Panc1 (cell line): ENCODE results near the gene FERMT3. TPM values are rescaled to one million over a fixed set of nuclear protein-coding genes. Genes with fewer than 3 reads are reported as not detected.
A peak's percentile ranks its signal among the peaks of the same experiment; 100 is the strongest.

Experiments used
- ATAC-seq: fragments of 200-7000 bp; cut with Tn5 transposase; 2 replicates; pipeline ENCODE4 v1.9.1; 2020; ENCODE audit warnings: mild to moderate bottlenecking, moderate library complexity
- BruUV-seq: library from RNA; stranded (reverse); fragments of 400-500 nt; replicated peaks from 2 replicates; lab custom pipeline; 2021; lab: Mats Ljungman, UMichigan
- CTCF ChIA-PET: fragments of 300-600 bp; sonication (Branson Sonifier 250); formaldehyde crosslinking; loops from one replicate; lab custom pipeline; 2022; ENCODE audit warnings: antibody characterized with exemption; lab: Charles Lee
- POLR2A ChIA-PET: fragments of 300-600 bp; sonication (Branson Sonifier 250); formaldehyde crosslinking; loops from one replicate; lab custom pipeline; 2022; ENCODE audit warnings: antibody characterized with exemption; lab: Charles Lee
- DNase-seq: peaks from one replicate; pipeline ENCODE4 v3.0.0-alpha.2; 2010; ENCODE audit warnings: low read depth, low spot score
- H3K27ac ChIP-seq: 2 replicates; pipeline ENCODE4 v1.5.1; 2011; ENCODE audit warnings: mild to moderate bottlenecking, low read length, inconsistent platforms
- H3K27me3 ChIP-seq: fragments of 200-500 bp; sonication (Bioruptor generic); 2 replicates; pipeline ENCODE4 v1.6.0; 2014; ENCODE audit warnings: low read length, inconsistent platforms; ENCODE audit not compliant: control insufficient read depth, insufficient read depth
- H3K36me3 ChIP-seq: fragments of 200-500 bp; sonication (Bioruptor generic); 2 replicates; pipeline ENCODE4 v1.5.1; 2014; ENCODE audit warnings: inconsistent platforms, mild to moderate bottlenecking, low read length, moderate library complexity; ENCODE audit not compliant: control insufficient read depth, insufficient read depth
- H3K4me1 ChIP-seq: 2 replicates; pipeline ENCODE4 v1.5.1; 2011; ENCODE audit warnings: inconsistent platforms, mild to moderate bottlenecking, low read length, moderate library complexity; ENCODE audit not compliant: control insufficient read depth, insufficient read depth
- H3K4me3 ChIP-seq, 2 experiments: 2 replicates each; pipeline ENCODE4 v1.5.1; 2011 to 2012; ENCODE audit warnings: low read depth in 2 of 2, low read length in 2 of 2, mild to moderate bottlenecking in 2 of 2, inconsistent platforms in 1 of 2, moderate library complexity in 1 of 2
- H3K9me3 ChIP-seq: fragments of 200-500 bp; sonication (Bioruptor generic); 2 replicates; pipeline ENCODE4 v1.5.1; 2014; ENCODE audit warnings: low read depth, mild to moderate bottlenecking, inconsistent platforms, low read length, moderate library complexity; ENCODE audit not compliant: control insufficient read depth, insufficient read depth
- POLR2AphosphoS5 ChIP-seq: IDR thresholded peaks from 2 replicates; pipeline ENCODE4 v1.6.1; 2012; ENCODE audit warnings: mild to moderate bottlenecking, low read depth, low read length, moderate library complexity
- SIN3A ChIP-seq: IDR thresholded peaks from 2 replicates; pipeline ENCODE4 v1.6.1; 2012; ENCODE audit warnings: low read depth, mild to moderate bottlenecking, low read length, moderate library complexity, borderline replicate concordance; ENCODE audit not compliant: insufficient read depth
- TCF7L2 ChIP-seq: IDR thresholded peaks from 2 replicates; pipeline ENCODE4 v1.6.1; 2011; ENCODE audit warnings: mild to moderate bottlenecking, low read depth, low read length, inconsistent platforms
- in situ Hi-C: cut with HindIII; loops from 2 replicates; pipeline ENCODE4 v1.10.0; 2016; ENCODE audit warnings: low sequenced_read_pairs, low pct_unique_long_range_greater_than_20kb
- intact Hi-C: fragments of 100-400 bp; cut with micrococcal nuclease; formaldehyde crosslinking; loops from one replicate; pipeline ENCODE4 v1.10.0; 2022; ENCODE audit not compliant: unreplicated experiment
- total RNA-seq: library from RNA; stranded (reverse); gene quantifications from one replicate; pipeline ENCODE4 v1.2.1, GENCODE V29; 2021; ENCODE audit not compliant: unreplicated experiment
- TF ChIP-seq, protein P1 (sequence below), 2 experiments: IDR thresholded peaks; 2 replicates each; pipeline ENCODE4 v1.6.1; 2011 to 2012; ENCODE audit warnings: low read depth in 2 of 2, control low read depth in 1 of 2, low read length in 1 of 2, mild to moderate bottlenecking in 1 of 2, moderate library complexity in 1 of 2; ENCODE audit not compliant: insufficient read depth in 1 of 2
- TF ChIP-seq, protein P2 (sequence below): fragments of 450-650 bp; IDR thresholded peaks from 2 replicates; pipeline ENCODE4 v1.5.1; 2017; ENCODE audit warnings: mild to moderate bottlenecking

FERMT3 gene
- total RNA-seq, 1 experiment from 2014 or later = 2.9 TPM

DNA sequence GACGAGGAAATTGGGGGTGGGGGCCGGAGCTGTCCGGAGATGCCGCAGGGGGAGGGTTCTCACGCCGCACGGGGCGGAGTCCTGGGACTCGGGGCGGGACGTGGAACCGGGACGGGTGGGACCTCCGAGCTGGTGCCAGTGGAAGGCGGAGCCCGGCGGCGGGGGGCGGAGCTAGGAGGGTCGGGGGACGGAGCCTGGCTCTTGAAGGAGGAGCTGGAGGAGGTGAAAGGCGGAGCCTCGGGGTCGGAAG lies 34.6 kb downstream of the FERMT3 start:
- Histone ChIP-seq H3K36me3 (peaks cover 3% of the 10 kb centered on the region; the same call in 1 of the 2 replicates), H3K4me1 (peaks cover 30% of the 10 kb centered on the region), H3K4me3 (peak overlapping the region; percentile 53 to 59), H3K27ac (peak overlapping the region; percentile 97; the same call in 1 of the 2 replicates), H3K9me3 (no peaks in the 10 kb centered on the region), H3K27me3 (no peaks in the 10 kb centered on the region)
- intact Hi-C loops = loop anchor here (10.0 kb wide), 1 partner anchor 64 kb away; the partner anchor contains the start of genes CATSPERZ and ESRRA
- CTCF ChIA-PET = interaction anchor here (0.5 to 0.7 kb wide), 3 partner anchors 76 to 681 kb away, joined by 3 to 4 read pairs (median 3); partner anchors contain the start of gene TRMT112
- peak; percentile 81 for ATAC-seq
- in situ Hi-C loops = no loop called here
- POLR2A ChIA-PET = interaction anchor here (1.0 kb wide), 1 partner anchor 13 kb away, joined by 9 read pairs; no protein-coding TSS in a partner anchor
- no peak for TF ChIP-seq TCF7L2
- TF ChIP-seq, protein P1, sequence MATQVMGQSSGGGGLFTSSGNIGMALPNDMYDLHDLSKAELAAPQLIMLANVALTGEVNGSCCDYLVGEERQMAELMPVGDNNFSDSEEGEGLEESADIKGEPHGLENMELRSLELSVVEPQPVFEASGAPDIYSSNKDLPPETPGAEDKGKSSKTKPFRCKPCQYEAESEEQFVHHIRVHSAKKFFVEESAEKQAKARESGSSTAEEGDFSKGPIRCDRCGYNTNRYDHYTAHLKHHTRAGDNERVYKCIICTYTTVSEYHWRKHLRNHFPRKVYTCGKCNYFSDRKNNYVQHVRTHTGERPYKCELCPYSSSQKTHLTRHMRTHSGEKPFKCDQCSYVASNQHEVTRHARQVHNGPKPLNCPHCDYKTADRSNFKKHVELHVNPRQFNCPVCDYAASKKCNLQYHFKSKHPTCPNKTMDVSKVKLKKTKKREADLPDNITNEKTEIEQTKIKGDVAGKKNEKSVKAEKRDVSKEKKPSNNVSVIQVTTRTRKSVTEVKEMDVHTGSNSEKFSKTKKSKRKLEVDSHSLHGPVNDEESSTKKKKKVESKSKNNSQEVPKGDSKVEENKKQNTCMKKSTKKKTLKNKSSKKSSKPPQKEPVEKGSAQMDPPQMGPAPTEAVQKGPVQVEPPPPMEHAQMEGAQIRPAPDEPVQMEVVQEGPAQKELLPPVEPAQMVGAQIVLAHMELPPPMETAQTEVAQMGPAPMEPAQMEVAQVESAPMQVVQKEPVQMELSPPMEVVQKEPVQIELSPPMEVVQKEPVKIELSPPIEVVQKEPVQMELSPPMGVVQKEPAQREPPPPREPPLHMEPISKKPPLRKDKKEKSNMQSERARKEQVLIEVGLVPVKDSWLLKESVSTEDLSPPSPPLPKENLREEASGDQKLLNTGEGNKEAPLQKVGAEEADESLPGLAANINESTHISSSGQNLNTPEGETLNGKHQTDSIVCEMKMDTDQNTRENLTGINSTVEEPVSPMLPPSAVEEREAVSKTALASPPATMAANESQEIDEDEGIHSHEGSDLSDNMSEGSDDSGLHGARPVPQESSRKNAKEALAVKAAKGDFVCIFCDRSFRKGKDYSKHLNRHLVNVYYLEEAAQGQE (IDR thresholded peaks at IDR 0.05; ENCODE audit: insufficient read depth in 1 of 2, low read depth in 2 of 2, low read length in 1 of 2) = no peak
- no peak for TF ChIP-seq SIN3A
- no peak for TF ChIP-seq POLR2AphosphoS5
- TF ChIP-seq, protein P2, sequence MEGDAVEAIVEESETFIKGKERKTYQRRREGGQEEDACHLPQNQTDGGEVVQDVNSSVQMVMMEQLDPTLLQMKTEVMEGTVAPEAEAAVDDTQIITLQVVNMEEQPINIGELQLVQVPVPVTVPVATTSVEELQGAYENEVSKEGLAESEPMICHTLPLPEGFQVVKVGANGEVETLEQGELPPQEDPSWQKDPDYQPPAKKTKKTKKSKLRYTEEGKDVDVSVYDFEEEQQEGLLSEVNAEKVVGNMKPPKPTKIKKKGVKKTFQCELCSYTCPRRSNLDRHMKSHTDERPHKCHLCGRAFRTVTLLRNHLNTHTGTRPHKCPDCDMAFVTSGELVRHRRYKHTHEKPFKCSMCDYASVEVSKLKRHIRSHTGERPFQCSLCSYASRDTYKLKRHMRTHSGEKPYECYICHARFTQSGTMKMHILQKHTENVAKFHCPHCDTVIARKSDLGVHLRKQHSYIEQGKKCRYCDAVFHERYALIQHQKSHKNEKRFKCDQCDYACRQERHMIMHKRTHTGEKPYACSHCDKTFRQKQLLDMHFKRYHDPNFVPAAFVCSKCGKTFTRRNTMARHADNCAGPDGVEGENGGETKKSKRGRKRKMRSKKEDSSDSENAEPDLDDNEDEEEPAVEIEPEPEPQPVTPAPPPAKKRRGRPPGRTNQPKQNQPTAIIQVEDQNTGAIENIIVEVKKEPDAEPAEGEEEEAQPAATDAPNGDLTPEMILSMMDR = no peak
- DNase-seq = peak; percentile 80
- no TSS peak for BruUV-seq

DNA sequence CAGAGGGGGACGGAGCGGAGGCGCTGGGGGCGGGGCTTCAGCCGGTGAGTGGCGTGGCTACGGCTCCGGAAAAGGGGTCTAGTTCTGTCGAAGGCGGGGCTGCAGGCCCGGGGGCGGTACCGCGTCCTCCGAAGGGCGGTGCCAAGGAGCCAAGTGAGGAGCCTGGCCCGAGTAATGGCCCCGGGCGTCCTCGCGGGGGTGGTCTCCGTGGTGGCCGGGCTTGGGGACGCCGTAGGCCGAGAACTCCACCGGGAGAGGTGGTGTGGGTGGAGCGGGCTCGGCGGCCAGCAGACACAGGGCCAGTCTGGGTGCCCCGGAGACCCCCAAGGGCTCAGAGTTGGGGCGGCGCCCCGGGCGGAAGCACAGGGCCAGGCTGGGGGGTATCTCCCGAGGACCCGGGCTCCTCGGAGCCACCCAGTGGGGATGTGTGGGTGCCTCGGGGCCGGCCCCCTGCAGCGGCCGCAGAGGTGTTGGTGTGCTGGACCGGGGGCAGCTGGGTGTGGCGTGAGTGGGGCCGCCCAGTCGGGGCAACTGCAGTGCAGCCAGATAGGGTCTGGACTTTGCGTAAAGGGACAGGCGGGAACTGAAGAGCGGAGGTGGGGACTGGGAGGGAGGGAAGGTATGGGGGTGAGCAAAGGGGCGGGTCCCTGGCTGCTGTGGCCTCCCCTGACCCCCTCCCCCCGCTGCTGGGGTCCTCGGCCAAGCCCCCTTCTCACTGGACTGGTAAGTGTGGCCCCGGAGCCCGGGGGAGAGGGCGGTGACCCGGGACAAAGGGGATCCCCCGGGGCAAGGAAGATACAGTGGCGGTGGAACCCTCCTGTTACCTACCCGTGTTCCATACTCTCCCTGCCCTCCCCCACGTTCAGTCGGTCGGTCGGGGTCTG lies 35.2 kb downstream of the FERMT3 start:
- DNase-seq = no peak
- ChIA-PET CTCF (interaction anchor here (0.5 to 0.7 kb wide), 5 partner anchors 37 to 681 kb away, joined by 3 to 8 read pairs (median 4); partner anchors contain the start of gene TRMT112), POLR2A (interaction anchor here (0.7 to 1.0 kb wide), 2 partner anchors 14 to 1503 kb away, joined by 7 to 9 read pairs; no protein-coding TSS in a partner anchor)
- TF ChIP-seq TCF7L2 (no peak), POLR2AphosphoS5 (peak; percentile 32; the same call in 1 of the 2 replicates), SIN3A (no peak; the same call in 1 of the 2 replicates)
- TF ChIP-seq, protein P2 = no peak
- TF ChIP-seq, protein P1 (IDR thresholded peaks at IDR 0.05; ENCODE audit: insufficient read depth in 1 of 2, low read depth in 2 of 2, low read length in 1 of 2) = no peak
- in situ Hi-C loops = no loop called here
- Histone ChIP-seq H3K4me3 (peak overlapping the region; percentile 59 to 60), H3K4me1 (peaks cover 30% of the 10 kb centered on the region), H3K27ac (peak overlapping the region; percentile 68), H3K36me3 (peaks cover 3% of the 10 kb centered on the region; the same call in 1 of the 2 replicates), H3K9me3 (no peaks in the 10 kb centered on the region), H3K27me3 (no peaks in the 10 kb centered on the region)
- peak; percentile 75 for ATAC-seq
- TSS peak; percentile 92 for BruUV-seq
- intact Hi-C loops = loop anchor here (10.0 kb wide), 1 partner anchor 63 kb away; the partner anchor contains the start of genes CATSPERZ and ESRRA
